ENCODE results near the gene CACNA1G. TPM values are rescaled to one million over a fixed set of nuclear protein-coding genes. Genes with fewer than 3 reads are reported as not detected.

The CACNA1G gene
- total and polyA plus RNA-seq, 2 donors (not counting 3 experiments of a cell fraction or from before 2014, with no cell fraction given), result not detected

DNA sequence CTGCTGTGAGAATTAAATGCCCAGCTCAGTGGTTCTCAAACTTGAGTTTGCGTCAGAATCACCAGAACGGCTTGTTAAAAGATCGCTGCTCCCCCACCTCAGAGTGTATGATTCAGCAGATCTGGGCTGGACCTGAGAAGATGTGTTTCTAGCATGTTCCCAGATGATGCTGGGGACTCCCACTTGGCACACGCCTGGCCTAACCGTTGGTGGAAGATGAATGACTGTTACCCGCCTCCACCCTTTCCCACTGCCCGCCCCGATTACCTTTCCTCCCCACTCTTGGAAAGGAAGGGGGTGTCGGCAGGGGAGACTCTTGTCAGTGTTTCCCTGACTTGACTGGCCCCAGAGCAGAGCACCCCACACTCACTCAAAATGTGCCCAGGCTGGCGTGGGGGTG is 44.9 kb downstream of the CACNA1G start:
- no peaks in the 10 kb centered on the region for H3K36me3 ChIP-seq (ENCODE audit: control insufficient read depth in 2 of 2, extremely low read depth in 1 of 2, insufficient read depth in 2 of 2, low read length in 2 of 2)
- peaks cover 2 to 3% of the 10 kb centered on the region in 2 experiments for H3K27me3 ChIP-seq (ENCODE audit: control insufficient read depth in 2 of 2, insufficient read depth in 2 of 2, low read length in 2 of 2)
- ChIA-PET POLR2A (no interaction called here), CTCF (interaction anchor here (0.7 to 2.9 kb wide), 5 partner anchors 13 to 55 kb away, joined by 3 to 22 read pairs (median 3); partner anchors contain the start of gene CACNA1G)
- no peaks in the 10 kb centered on the region for H3K79me2 ChIP-seq (ENCODE audit: control insufficient read depth, insufficient read depth, low read length)
- intact Hi-C loops (cut with micrococcal nuclease) (no loop called here), dilution Hi-C loops (cut with MboI; ENCODE audit: extremely low pct_ligation_motif_present, low sequenced_read_pairs) (no loop called here)
- no peak overlapping the region for H3K27ac ChIP-seq (ENCODE audit: insufficient read depth, low read depth, low read length)
- no peak overlapping the region for H3K9ac ChIP-seq (replicated peaks; ENCODE audit: extremely low read depth, insufficient read depth, low read length)
- peak; percentile 26 for FAIRE-seq
- no peak for DNase-seq (ENCODE audit: low read depth, low spot score)
- no peaks in the 10 kb centered on the region for H4K20me1 ChIP-seq (replicated peaks; ENCODE audit: control insufficient read depth, extremely low read depth, insufficient read depth, low read length)
- H3K4me1 ChIP-seq (ENCODE audit: control insufficient read depth, extremely low read depth, insufficient read depth, low read length), result peaks cover 13% of the 10 kb centered on the region
- TF ChIP-seq JUN (IDR thresholded peaks at IDR 0.05; ENCODE audit: borderline replicate concordance, insufficient read depth, insufficient read length, low read depth) (no peak), EZH2 (IDR thresholded peaks at IDR 0.05; ENCODE audit: borderline replicate concordance, low read depth, low read length, severe bottlenecking) (peak; percentile 57)
- no peaks in the 10 kb centered on the region for H3K9me1 ChIP-seq (replicated peaks; ENCODE audit: control insufficient read depth, extremely low read depth, insufficient read depth, low read length)
- no peaks in the 10 kb centered on the region for H3K9me3 ChIP-seq (replicated peaks; ENCODE audit: control insufficient read depth, insufficient read depth, low read length)
- H3K4me2 ChIP-seq (ENCODE audit: insufficient read depth, low read length), result no peak overlapping the region
- no peak overlapping the region for H3K4me3 ChIP-seq (replicated peaks in 1 of 3; ENCODE audit: insufficient read depth in 1 of 3, low read depth in 1 of 3, low read length in 3 of 3)
- BruUV-seq (replicated peaks), result no TSS peak
- H2AFZ ChIP-seq (ENCODE audit: low read depth, low read length), result no peak overlapping the region

DNA sequence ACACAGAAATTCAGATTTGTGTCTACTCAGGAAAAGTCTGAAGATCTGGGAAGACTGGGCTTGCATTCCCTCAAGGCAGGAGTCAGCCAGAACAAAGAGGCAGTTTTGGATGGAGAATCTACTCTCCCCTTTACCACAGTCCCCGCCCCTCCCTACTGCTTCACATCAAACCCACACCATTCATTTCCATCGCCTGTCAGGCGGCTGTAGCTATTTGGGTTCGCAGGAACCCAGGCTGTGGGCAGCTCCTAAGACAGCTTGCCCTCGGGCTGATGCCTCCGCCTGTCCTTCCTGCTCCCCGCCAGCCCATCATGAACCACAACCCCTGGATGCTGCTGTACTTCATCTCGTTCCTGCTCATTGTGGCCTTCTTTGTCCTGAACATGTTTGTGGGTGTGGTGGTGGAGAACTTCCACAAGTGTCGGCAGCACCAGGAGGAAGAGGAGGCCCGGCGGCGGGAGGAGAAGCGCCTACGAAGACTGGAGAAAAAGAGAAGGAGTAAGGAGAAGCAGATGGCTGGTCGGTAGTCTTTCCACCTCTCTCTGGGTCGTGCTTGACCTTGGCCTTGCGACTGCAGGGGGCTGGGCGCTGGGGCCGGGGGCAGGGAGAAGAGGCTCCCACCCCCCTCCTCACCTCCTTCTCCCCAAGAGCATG is 47.1 kb downstream of the CACNA1G start:
- Histone ChIP-seq H3K4me2 (ENCODE audit: insufficient read depth, low read length) (no peak overlapping the region), H2AFZ (ENCODE audit: low read depth, low read length) (no peak overlapping the region), H3K4me3 (replicated peaks in 1 of 3; ENCODE audit: insufficient read depth in 1 of 3, low read depth in 1 of 3, low read length in 3 of 3) (no peak overlapping the region), H4K20me1 (replicated peaks; ENCODE audit: control insufficient read depth, extremely low read depth, insufficient read depth, low read length) (no peaks in the 10 kb centered on the region), H3K27ac (ENCODE audit: insufficient read depth, low read depth, low read length) (no peak overlapping the region), H3K9ac (replicated peaks; ENCODE audit: extremely low read depth, insufficient read depth, low read length) (no peak overlapping the region), H3K27me3 (ENCODE audit: control insufficient read depth in 2 of 2, insufficient read depth in 2 of 2, low read length in 2 of 2) (peaks cover 2 to 3% of the 10 kb centered on the region in 2 experiments), H3K9me3 (replicated peaks; ENCODE audit: control insufficient read depth, insufficient read depth, low read length) (no peaks in the 10 kb centered on the region), H3K9me1 (replicated peaks; ENCODE audit: control insufficient read depth, extremely low read depth, insufficient read depth, low read length) (no peaks in the 10 kb centered on the region), H3K4me1 (ENCODE audit: control insufficient read depth, extremely low read depth, insufficient read depth, low read length) (peaks cover 13% of the 10 kb centered on the region), H3K79me2 (ENCODE audit: control insufficient read depth, insufficient read depth, low read length) (no peaks in the 10 kb centered on the region), H3K36me3 (ENCODE audit: control insufficient read depth in 2 of 2, extremely low read depth in 1 of 2, insufficient read depth in 2 of 2, low read length in 2 of 2) (no peaks in the 10 kb centered on the region)
- TF ChIP-seq FOS (IDR thresholded peaks at IDR 0.05; ENCODE audit: borderline replicate concordance, insufficient read depth, low read length) (no peak), JUN (IDR thresholded peaks at IDR 0.05; ENCODE audit: borderline replicate concordance, insufficient read depth, insufficient read length, low read depth) (no peak)
- intact Hi-C loops (cut with micrococcal nuclease), result no loop called here
- no peak for FAIRE-seq
- BruUV-seq (replicated peaks), result no TSS peak
- no peak for DNase-seq (ENCODE audit: low read depth, low spot score)
- CTCF ChIA-PET, result no interaction called here
- POLR2A ChIA-PET, result no interaction called here
- dilution Hi-C loops (cut with MboI; ENCODE audit: extremely low pct_ligation_motif_present, low sequenced_read_pairs), result no loop called here

All from endothelial cell of umbilical vein (primary cell).